H1 (cell line): ENCODE measurements around the gene UNC93A.

Experiments used
- ATF2 ChIP-seq: IDR thresholded peaks from 2 replicates; pipeline ENCODE4 v1.6.1; 2012; ENCODE audit warnings: low read length, inconsistent platforms
- BCL11A ChIP-seq, 2 experiments: IDR thresholded peaks; one replicate each; pipeline ENCODE4 v1.6.1; 2011; ENCODE audit warnings: low read depth in 2 of 2, low read length in 2 of 2, mild to moderate bottlenecking in 2 of 2
- CHD2 ChIP-seq: IDR thresholded peaks from 2 replicates; pipeline ENCODE4 v1.6.1; 2012; ENCODE audit warnings: low read length, improper control_type of control experiment
- CTCF ChIP-seq, 3 experiments: IDR thresholded peaks; 1 replicate in 2 of 3; 2 replicates in 1 of 3; pipeline versions ENCODE4 v1.5.1 to v1.6.1; 2011; ENCODE audit warnings: low read length in 3 of 3, mild to moderate bottlenecking in 3 of 3, inconsistent platforms in 2 of 3, low read depth in 1 of 3, moderate library complexity in 1 of 3; ENCODE audit not compliant: insufficient read depth in 1 of 3; ENCODE audit errors: control extremely low read depth in 1 of 3
- EGR1 ChIP-seq: IDR thresholded peaks from 2 replicates; pipeline ENCODE4 v1.6.1; 2011; ENCODE audit warnings: low read depth, low read length, borderline replicate concordance
- FOSL1 ChIP-seq: IDR thresholded peaks from 2 replicates; pipeline ENCODE4 v1.6.1; 2011; ENCODE audit warnings: mild to moderate bottlenecking, low read depth, low read length, moderate library complexity; ENCODE audit not compliant: insufficient read depth
- HDAC2 ChIP-seq, 2 experiments: fragments of 300-600 bp in 1 of 2; sonication (generic) in 1 of 2; IDR thresholded peaks; 2 replicates each; pipeline ENCODE4 v1.6.1; 2011 to 2012; ENCODE audit warnings: low read depth in 2 of 2, low read length in 2 of 2, mild to moderate bottlenecking in 2 of 2, moderate library complexity in 2 of 2, borderline replicate concordance in 1 of 2, inconsistent platforms in 1 of 2
- POLR2A ChIP-seq, 2 experiments: IDR thresholded peaks; 1 replicate in 1 of 2; 2 replicates in 1 of 2; pipeline ENCODE4 v1.6.1; 2011; ENCODE audit warnings: low read depth in 2 of 2, low read length in 2 of 2, mild to moderate bottlenecking in 2 of 2; ENCODE audit errors: control extremely low read depth in 1 of 2
- POLR2AphosphoS5 ChIP-seq: IDR thresholded peaks from 2 replicates; pipeline ENCODE4 v1.6.1; 2011; ENCODE audit warnings: low read depth, low read length
- SAP30 ChIP-seq: fragments of 300-600 bp; sonication (generic); IDR thresholded peaks from 2 replicates; pipeline ENCODE4 v1.7.1; 2012; ENCODE audit warnings: low read length, moderate library complexity, mild to moderate bottlenecking, inconsistent platforms; ENCODE audit not compliant: insufficient read depth, insufficient replicate concordance
- SP1 ChIP-seq: IDR thresholded peaks from 2 replicates; pipeline ENCODE4 v1.6.1; 2011; ENCODE audit warnings: low read depth, low read length
- USF2 ChIP-seq: IDR thresholded peaks from 2 replicates; pipeline ENCODE4 v1.6.1; 2011; ENCODE audit warnings: low read length, improper control_type of control experiment

DNA sequence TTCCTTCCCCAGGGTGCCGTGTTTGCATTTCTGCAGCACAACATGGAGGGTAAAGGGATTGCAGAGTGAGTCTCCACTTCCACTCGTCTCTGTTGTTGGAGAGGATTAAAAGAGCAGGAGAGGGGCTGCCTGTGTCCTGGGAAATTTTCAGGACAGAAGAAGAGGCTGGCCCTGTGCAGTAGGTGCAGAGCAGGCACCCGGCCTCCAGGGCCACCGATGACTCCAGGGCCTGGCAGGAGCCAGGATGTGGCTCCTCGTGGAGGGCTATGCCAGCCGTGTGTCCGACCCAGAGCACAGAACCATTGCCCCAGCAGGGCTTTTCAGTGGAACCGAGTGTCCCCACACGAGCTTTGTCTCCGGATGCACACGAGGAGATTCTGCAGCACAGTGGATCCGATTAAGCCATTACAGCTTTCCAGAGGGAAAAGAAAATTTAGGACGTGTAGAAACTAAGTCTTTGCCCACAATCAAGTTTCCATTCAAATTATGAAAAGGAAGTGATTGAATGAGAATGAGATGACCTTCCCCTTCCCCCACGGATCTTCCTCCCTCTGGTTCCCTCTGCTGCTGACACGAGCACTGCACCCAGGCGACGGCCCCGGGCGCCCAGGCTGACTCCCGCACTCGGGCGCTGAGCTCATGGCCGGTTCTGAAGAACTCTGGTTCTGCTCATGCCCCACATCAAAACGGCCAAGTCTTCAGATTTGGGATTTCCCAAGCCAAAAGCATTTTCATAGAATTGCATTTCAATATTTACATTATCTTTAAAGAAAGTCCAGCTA lies 43.1 kb upstream of the UNC93A start:
- TF ChIP-seq HDAC2 (IDR thresholded peaks at IDR 0.05; ENCODE audit: borderline replicate concordance in 1 of 2, low read depth in 2 of 2, low read length in 2 of 2) (no peak), USF2 (no peak), ATF2 (no peak), EGR1 (no peak), SAP30 (no peak), CTCF (IDR thresholded peaks at IDR 0.05; ENCODE audit: control extremely low read depth in 1 of 3, insufficient read depth in 1 of 3, low read depth in 1 of 3, low read length in 3 of 3) (peak; percentile 20 to 55 (median 26)), SP1 (no peak), POLR2A (IDR thresholded peaks at IDR 0.05; ENCODE audit: control extremely low read depth in 1 of 2, low read depth in 2 of 2, low read length in 2 of 2) (no peak), FOSL1 (no peak), CHD2 (no peak), BCL11A (IDR thresholded peaks at IDR 0.05; ENCODE audit: low read depth in 2 of 2, low read length in 2 of 2) (no peak), POLR2AphosphoS5 (no peak)
